Stimulated activated CD8-positive, alpha-beta memory T cell treated with anti-CD3 and anti-CD28 coated beads, Interleukin-15, amount 100 ng/mL, for 48 hours (primary cell): ENCODE results near the gene ACVR2B.

Experiments
- DNase-seq, 2 donors: peaks; one replicate each; pipeline ENCODE4 v3.0.0-alpha.2; 2020; ENCODE audit warnings: low read depth in 2 of 2

Gene ACVR2B

DNA sequence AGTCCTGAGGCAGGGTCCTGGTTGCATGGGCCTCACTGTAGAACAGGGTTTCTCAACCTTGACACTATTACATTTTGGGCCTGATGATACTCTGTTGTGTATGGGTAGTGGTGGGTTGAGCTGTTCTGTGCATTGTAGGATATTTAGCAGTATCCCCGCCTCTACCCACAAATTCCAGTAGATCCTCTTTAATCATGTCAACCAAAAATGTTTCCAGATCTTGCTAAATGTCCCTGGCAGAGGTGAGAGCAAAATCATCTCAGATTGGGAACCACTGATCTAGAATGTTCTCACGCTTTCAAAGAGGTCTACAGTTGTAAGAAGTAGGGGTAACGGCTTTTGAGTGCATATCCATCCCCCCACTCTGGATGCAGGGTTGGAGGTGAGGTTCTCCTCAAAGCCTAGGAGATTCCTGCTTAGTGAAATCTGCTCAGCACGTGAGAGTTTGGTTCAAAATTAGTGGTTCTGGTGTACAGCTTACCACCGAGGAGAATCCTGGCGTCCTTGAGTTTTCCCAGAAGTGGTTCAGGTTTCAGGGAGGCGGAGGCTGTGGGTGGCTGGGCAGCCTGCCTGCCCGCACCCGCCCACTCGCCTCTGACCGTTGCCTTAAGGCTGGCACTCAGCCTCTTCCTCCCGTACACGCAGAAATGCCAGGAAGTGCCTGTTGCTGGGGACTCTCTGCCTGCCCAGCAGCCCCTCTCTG, 5.3 kb downstream of the ACVR2B start:
- no peak for DNase-seq

DNA sequence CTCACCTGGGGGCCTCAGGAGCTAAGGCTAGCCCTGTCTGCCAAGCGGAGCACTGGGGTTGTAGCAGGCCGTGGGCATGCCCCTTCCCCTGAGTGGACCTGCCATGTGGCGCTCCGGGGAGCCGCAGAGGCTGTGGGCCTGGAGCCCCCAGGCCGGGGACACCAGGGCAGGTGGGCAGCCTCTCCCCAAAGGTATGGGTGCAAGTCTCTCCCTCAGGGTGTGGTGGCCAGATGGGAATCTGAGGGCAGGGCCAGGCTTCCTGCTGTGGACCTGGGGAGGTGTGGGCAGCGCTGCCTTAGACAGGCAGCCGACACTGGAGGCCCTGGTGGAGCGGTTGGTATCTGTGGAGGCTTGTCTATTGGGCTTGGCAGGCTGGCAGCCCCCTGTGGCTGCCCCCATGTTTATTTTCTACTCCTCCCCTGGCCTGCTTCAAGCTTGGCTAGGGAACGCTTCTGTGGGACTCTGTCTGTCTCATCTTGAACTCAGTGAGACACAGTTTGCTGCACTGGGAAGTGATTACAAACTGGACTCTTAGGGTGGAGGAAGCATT, 5.9 kb downstream of the ACVR2B start:
- no peak for DNase-seq

DNA sequence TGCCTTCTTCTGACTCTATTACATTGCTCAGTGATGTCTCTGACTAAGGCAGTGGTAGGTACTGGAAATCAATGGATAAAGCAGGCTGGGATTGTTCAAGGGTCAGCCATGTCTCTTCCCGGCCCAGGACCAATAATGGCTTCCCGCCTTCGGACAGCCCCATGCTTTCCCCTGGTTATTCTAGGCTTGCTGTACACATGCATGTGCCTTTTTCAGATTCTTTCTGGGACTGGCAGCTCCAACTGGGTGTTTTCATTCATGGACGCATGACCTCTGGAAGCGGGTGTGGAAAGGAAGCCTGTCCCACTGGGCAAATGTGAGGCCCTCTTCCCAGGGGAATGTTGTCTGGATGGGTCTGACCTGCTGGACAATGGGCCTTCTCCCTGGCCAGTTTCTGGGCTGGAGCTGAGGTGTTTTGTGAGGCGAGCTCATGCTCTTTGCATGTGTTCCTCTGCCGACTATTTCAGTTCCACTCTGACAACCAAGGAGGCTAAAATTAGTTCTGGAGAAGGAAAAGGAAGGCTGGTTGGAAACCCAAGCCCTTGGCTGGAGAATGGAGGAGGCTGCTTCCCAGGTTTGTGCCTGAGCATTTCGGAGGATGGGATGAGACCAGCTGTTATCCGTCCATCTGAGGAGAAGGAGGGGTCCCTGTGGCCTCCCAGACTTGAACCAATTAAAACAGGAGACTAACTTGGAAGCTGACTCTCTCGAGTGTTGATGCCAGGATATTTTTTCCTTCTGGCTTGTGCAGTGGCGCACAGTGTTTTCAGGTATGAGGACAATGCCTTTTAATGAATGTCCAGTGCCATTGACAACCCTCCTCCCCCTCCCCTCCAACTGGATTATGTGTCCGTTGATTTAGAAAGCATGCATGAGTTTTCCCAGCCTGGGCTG, 6.9 kb downstream of the ACVR2B start:
- no peak for DNase-seq

DNA sequence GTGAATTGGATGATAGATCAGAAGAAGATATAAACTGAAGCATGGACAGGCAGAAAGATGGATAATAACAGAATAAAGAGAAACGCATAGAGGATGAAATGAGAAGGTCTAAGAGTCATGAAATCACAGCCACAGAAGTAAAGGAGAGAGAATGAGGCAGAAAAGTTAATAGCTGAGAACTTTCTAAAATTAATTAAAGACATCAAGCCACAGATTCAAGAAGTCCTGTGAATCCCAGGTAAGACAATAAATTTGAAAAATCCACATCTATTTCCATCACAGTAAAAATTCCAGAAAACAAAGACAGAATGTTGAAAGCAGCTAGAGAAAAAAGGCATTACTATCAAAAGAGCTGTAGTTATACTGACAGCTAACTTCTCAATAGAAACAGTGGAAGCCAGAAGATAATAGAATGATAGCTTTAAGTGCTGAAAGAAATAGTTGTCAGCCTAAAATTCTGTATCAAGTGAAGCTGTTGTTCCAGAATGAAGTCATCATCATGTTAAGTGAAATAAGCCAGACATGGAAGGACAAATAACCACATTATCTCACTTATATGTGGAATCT, 12.0 kb downstream of the ACVR2B start:
- no peak for DNase-seq

DNA sequence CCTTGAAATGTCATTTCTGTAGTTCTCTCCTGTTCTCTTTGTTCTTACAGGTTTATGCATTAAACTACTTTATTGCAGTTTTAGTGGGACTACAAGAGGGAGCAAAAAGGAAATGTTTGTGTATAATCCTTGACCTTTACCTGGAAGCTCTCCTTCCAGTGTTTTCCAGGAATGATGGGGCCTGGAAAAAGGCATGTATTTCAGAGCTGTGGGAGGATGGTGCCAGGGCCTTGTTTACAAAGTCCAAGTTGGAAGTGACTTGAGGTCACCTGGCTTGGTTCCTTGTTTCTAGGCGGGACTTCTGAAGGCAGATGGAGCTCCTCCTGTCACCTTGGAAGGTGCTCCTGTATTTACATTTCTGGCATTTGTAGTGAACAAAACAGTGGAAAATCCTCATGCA, 15.1 kb downstream of the ACVR2B start:
- DNase-seq, result no peak

DNA sequence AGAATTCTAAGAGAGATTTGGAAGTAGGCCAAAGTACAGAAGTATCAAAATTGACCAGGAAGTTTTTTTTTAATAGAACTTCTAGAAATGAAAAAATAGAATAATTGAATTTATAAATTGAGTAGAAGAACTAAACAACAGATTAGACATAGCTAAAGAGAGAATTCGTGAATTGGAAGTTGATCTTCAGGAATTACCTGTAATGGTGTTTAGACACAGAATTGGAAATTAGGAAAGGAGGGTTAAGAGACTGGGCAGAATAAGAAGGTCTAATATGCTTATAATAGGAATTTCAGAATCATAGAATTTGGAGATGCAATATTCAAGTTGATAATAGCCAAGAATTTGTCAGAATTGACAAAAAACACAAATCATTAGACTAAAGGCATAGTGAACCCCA, 16.2 kb downstream of the ACVR2B start:
- no peak for DNase-seq

DNA sequence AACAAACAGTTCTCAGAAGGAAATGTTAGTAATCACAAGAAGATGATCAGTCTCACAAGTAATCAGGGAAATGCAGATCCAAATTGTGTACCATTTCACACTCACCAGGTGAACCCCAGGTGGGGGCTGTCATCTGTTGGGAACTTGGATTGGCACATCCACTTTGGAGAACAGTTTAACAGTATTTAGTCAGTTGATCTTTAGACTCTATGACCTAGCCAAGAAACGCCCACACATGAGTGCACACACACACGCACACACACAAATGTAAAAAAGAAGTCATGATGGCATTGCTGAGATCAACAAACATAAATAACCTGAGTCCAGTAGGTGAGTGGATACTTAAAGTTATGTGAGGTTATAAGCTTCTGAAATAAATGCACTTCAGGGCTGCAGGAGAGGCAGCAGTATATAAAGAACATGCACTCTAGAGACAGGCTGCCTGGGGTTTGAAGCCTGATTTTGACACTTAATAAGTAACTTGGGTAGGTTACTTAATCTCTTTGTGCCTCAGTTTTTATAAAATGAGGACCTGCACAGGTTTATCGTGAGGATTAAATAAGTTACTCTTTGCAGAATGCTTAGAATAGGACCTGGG, 17.7 kb downstream of the ACVR2B start:
- DNase-seq, result no peak

DNA sequence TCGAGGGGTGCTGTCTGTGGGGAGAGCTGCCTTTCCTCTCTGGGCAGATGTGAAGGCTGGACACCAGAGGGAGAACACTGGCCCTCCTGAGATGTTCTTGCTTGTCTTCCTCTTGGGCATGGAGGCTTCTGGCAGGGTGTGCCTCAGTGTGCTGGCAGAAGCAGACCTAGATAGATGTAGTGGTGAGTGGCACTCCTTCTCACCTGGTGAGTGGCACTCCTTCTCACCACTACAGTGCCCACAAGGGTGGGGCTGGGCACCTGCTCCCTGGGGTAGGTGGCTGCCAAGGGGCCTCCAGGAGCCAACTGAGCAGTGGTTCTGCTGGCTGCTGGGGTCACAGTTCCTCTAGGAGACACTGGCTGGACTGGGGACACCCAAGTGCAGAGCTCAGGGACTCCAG, 18.7 kb downstream of the ACVR2B start:
- no peak for DNase-seq

DNA sequence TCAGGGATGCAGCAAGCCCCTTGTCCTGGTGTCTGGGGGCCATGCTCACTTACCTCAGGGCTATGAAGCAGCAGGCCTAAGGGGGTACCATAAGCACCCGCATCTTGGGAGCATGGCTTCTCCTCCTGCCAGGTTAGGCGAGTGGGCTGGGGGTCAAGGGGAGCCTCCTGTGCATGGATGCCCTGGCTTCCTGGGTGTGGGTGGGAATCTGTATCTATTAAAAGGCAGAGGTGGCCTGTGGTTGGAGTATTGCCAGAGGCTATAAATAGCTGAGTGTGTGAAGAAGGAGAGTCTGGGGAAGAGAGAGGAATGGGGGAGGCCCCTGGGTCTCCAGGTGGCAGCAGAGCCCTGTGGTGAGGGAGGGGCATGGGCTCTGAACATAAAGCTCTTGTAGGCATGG, 19.5 kb downstream of the ACVR2B start:
- no peak for DNase-seq

DNA sequence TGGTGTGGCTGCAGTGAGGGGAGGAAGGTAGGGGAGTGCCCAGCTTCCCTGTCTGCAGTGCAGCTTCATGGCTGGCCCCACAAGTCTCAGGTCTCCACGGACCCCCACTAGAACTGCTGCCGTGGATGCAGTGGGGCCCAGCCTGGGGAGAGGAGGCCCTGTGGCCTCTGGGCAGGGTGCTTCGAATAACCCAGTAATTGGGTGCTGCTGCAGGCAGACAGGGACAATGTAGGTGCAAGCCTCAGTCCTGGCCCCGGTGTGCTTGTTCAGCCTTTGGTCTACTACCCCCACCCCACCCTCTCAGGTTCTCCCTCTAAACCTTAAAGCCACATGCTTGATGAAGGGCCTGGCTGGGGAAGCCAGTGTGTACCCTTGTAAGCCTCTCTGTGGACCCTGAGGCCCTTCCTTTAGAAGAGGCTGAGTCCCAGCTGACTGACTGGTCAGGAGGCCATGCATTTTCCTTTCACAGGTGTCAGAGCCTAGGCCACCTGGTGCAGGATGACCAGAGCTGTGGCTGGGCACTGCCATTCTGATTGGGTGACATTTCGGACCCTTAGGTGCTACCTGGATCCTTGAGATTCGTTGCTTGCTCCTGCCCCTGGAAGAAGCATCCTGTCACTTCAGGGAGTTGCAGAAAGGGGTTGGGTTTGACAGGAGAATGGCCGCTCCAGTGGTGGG, 21.4 kb downstream of the ACVR2B start:
- no peak for DNase-seq

DNA sequence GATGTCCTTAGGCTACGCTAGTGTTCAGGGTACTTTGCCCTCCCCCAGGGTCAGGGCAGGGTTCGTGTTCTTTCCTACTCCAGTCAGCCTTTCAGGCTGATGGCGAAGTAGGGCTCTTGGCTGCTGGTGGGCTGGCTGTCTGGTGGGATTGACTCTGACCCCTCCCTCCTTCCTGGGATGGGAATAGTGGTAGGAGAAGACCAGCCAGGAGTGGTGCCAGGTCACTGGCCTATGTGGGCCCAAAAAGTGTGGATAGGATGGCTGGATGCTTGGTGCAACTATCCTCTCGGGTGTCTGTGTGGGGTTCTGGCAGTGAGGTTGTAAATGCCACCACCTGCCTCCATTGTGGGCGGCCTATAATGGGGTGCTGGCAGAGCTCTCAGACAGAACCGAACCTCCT, 22.0 kb downstream of the ACVR2B start:
- no peak for DNase-seq

DNA sequence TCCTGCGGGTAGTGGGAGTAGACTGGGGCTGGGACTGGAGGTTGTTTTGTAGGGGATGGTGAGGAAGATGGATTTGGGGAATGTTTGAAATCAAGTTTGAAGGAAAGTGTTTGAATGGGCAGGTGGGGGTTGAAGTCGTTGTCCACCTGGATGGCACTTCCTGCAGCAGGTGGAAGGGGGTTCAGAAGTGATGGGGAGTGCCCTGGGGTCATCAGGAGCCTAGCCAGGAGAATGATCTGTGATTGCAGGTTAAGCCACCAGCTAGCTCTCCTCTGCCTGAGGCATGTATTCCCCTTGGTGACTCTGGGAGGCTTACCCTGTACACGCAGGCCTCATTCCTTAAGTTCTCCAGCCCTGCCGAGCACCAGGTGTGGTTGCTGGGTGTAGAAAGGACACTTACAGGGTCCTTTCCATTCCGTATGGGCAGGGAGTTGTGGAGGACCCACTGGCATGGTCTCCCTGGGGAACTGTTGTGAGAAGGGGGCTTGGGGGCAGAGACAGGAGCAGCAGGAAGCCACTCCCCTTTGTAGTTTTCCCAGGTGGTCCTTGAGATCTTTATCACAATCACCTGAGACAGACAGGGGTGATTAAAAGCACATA, 22.6 kb downstream of the ACVR2B start:
- no peak for DNase-seq

DNA sequence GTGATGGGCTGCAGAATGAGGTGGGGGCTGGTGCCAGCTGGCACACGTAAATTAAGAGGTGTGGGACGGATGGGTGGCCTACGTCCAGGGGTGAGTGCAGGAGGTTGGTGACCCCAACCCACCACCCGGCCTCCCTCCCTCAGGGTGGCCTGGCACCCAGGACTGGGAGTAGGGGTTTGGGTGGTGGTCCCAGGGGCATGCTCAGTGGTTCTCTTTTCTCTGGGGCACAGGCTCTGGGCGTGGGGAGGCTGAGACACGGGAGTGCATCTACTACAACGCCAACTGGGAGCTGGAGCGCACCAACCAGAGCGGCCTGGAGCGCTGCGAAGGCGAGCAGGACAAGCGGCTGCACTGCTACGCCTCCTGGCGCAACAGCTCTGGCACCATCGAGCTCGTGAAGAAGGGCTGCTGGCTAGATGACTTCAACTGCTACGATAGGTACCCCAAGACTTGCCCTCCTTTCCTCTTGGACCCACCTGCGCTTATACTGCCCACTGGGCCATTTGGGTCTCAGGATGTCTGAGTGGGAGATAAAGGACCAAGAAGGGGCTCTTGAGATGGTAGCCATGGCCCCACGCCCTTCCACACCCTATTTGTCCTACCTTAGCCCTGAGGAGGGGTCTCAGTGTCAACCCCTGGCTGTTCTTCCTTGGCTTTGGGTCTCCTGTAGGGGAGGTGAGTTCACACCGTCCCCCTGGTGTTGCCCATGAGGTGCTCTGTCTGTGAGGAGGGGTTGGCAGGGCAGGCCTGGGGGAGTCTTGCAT, 23.5 kb downstream of the ACVR2B start:
- no peak for DNase-seq

DNA sequence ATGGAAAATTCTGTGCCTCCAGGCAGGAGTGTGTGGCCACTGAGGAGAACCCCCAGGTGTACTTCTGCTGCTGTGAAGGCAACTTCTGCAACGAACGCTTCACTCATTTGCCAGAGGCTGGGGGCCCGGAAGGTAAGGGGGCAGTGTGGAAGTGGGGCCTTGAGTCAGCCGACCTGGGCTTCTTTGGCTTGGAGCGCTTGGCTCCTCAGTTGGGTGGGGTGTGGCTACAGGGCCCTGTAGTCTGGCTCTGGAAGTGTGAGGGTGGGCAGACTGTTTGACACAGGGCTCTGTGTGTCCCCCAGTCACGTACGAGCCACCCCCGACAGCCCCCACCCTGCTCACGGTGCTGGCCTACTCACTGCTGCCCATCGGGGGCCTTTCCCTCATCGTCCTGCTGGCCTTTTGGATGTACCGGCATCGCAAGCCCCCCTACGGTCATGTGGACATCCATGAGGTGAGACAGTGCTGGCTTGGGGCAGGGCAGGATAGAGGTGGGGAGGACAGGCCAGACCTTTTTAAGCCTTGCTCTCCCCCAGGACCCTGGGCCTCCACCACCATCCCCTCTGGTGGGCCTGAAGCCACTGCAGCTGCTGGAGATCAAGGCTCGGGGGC, 24.3 kb downstream of the ACVR2B start:
- DNase-seq, result no peak

DNA sequence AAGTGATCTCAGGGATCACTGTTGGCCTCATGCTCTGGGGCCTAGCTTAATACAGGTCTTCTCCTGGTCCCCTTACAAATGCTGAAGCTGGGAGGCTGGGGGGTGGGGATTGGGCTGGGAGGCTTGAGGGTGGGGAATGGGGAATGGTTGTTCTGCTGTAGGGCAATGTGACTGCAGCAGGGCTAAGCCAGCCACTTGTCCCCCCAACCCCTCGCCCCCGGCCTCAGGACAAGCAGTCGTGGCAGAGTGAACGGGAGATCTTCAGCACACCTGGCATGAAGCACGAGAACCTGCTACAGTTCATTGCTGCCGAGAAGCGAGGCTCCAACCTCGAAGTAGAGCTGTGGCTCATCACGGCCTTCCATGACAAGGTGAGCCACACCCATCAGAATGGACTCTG, 25.2 kb downstream of the ACVR2B start:
- DNase-seq, result no peak

DNA sequence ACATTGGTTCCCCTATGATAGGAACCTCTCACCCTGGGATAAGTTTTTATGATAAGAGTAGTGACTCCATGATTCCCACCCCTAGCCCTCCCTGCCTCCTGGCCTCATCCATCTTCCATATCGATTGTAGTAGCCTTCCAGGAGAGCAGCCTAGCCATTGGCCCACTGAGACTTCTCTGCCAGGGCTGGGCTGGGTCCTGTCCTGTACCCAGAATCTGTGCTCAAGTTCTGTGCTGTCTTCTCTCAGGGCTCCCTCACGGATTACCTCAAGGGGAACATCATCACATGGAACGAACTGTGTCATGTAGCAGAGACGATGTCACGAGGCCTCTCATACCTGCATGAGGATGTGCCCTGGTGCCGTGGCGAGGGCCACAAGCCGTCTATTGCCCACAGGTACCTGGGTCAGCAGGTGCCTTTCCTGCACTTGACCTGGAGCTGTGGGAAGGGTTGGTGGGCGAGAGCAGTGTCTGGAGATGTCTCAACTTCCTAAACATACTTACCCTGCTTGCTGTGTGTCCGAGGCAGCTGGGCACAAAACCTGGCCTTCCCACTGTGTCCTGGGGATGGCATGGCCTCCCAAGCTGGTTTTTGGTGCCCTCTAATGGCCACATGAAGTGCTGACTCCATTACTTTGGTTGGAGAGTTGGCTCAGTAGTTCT, 25.9 kb downstream of the ACVR2B start:
- no peak for DNase-seq

DNA sequence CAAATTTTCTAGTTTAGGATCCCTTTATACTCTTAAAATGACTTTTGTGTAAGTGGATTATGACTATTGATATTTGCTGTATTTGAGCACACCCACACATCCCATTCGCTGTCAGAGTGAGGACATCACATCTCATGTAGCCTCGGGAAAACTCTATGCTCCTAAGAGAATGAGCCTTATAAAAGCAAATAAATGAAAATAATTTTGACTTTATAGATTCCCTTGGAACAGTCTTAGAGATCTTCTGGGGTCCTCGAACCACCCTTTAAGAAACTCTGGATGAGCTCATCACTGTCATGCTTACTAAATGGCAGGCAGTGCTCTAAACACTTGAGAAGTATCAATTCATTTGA, 26.4 kb downstream of the ACVR2B start:
- DNase-seq, result no peak

DNA sequence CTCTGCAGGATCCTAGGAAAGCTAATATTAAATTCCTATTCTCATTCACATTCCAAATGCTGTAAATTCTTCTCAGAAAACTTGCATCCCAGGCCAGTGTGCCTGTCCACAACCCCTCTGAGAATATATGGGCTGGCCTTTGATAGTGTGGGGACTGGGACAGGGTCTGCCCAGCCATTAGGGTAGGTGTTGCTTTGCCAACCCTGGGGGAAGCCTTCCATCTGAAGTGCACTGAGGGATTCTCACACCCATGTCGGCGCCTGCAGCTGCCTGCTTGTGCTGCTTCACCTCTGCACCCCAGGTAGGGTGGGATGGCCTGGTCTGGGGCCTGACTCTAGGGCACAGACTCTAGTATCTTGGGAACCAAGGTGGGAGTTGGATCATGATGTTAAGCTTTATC, 27.2 kb downstream of the ACVR2B start:
- DNase-seq, result no peak

DNA sequence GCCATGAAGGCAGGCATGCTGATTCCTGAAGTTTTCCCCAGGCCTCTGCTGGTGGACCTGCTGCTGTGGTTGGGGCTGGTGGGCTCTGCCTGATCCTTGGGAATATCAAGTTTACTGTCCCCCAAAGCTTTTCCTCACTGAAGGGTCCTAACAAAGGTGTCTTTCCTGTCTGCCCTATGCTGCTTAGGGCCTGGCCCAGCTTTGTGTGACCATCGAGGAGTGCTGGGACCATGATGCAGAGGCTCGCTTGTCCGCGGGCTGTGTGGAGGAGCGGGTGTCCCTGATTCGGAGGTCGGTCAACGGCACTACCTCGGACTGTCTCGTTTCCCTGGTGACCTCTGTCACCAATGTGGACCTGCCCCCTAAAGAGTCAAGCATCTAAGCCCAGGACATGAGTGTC, 29.3 kb downstream of the ACVR2B start:
- DNase-seq, result no peak

DNA sequence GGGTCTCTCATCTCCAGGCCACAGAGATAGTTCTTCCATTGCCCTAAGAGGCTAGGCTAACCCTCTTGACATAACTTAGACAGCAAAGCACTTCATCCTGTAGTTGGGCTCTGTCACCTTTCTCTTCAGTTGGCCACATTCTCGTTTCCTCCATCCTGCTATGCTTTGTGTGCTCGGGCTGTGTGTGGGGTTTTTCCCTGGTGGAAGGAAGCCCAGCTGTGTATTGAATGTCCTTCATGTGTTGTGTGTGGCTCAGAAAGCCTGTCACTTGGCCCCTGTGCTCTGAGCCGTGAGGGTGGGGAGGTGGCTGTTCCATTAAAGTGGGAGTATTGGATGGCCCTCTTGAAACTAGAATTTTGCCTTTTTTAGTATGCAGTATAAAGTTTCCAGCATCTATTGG, 33.6 kb downstream of the ACVR2B start:
- DNase-seq, result no peak
